H1 (cell line): ENCODE results near the gene ZNRF2. TPM values are rescaled to one million over a fixed set of nuclear protein-coding genes. Genes with fewer than 3 reads are reported as not detected.

Experiments
- CTCF ChIA-PET: fragments of 300-600 bp; sonication (Branson Sonifier 250); formaldehyde crosslinking; loops from one replicate; lab custom pipeline; 2021; ENCODE audit not compliant: partially characterized antibody; lab: Charles Lee
- POLR2A ChIA-PET: fragments of 300-600 bp; sonication (Branson Sonifier 250); formaldehyde crosslinking; loops from one replicate; lab custom pipeline; 2021; ENCODE audit warnings: inconsistent platforms; ENCODE audit not compliant: partially characterized antibody; lab: Charles Lee
- DNase-seq, 2 experiments: peaks; one replicate each; pipeline versions ENCODE4 v3.0.0 to v3.0.0-alpha.2; 2010 to 2022; ENCODE audit warnings: low spot score in 2 of 2, low read depth in 1 of 2, mixed read lengths in 1 of 2
- FAIRE-seq: peaks from 2 replicates; lab custom pipeline; 2011; peaks lifted over from hg19 to GRCh38; lab: Jason Lieb, UNC
- H2AFZ ChIP-seq: 2 replicates; pipeline ENCODE4 v1.8.1; 2012; ENCODE audit warnings: low read length, inconsistent platforms
- H2AK5ac ChIP-seq: 2 replicates; pipeline ENCODE4 v1.6.1; 2013; ENCODE audit warnings: low read depth, low read length
- H2BK120ac ChIP-seq: replicated peaks from 2 replicates; pipeline ENCODE3; 2013; ENCODE audit warnings: low read depth, low read length, inconsistent platforms
- H2BK12ac ChIP-seq: 2 replicates; pipeline ENCODE4 v1.6.1; 2013; ENCODE audit warnings: low read depth, low read length
- H2BK15ac ChIP-seq: 2 replicates; pipeline ENCODE4 v1.6.1; 2013; ENCODE audit warnings: low read length
- H2BK20ac ChIP-seq: 2 replicates; pipeline ENCODE4 v1.6.1; 2013; ENCODE audit warnings: low read length
- H2BK5ac ChIP-seq: 2 replicates; pipeline ENCODE4 v1.6.1; 2013; ENCODE audit warnings: low read depth, low read length
- H3K14ac ChIP-seq: 2 replicates; pipeline ENCODE4 v1.6.1; 2013; ENCODE audit warnings: inconsistent platforms; ENCODE audit not compliant: insufficient read length
- H3K18ac ChIP-seq: 2 replicates; pipeline ENCODE4 v1.6.1; 2013; ENCODE audit warnings: low read length; ENCODE audit errors: extremely low read depth
- H3K23ac ChIP-seq: 2 replicates; pipeline ENCODE4 v1.6.1; 2013; ENCODE audit warnings: inconsistent platforms; ENCODE audit not compliant: insufficient read length
- H3K23me2 ChIP-seq: 2 replicates; pipeline ENCODE4 v1.6.1; 2013; ENCODE audit warnings: low read depth, low read length
- H3K27ac ChIP-seq: 2 replicates; pipeline ENCODE4 v1.6.1; 2011; ENCODE audit warnings: low read depth, low read length, inconsistent platforms
- H3K27me3 ChIP-seq, 4 experiments: replicated peaks in 1 of 4; 1 replicate in 1 of 4; 2 replicates in 3 of 4; pipeline versions ENCODE4 v1.6.1 to v1.8.1; 2011 to 2013; ENCODE audit warnings: low read length in 3 of 4, mild to moderate bottlenecking in 3 of 4, inconsistent platforms in 2 of 4, mixed read lengths in 2 of 4, moderate library complexity in 1 of 4; ENCODE audit not compliant: control insufficient read depth in 3 of 4, insufficient read depth in 3 of 4; ENCODE audit errors: extremely low read depth in 1 of 4
- H3K36me3 ChIP-seq, 4 experiments: 2 replicates each; pipeline versions ENCODE4 v1.6.1 to v1.8.1; 2011 to 2013; ENCODE audit warnings: mild to moderate bottlenecking in 4 of 4, low read length in 3 of 4, moderate library complexity in 2 of 4, control low read depth in 1 of 4, inconsistent platforms in 1 of 4; ENCODE audit not compliant: insufficient read depth in 4 of 4, control insufficient read depth in 2 of 4
- H3K4ac ChIP-seq: replicated peaks from 2 replicates; pipeline ENCODE3; 2013; ENCODE audit warnings: low read length, low read depth, mixed read lengths, inconsistent platforms; ENCODE audit not compliant: insufficient read length
- H3K4me1 ChIP-seq, 4 experiments: replicated peaks in 1 of 4; 1 replicate in 1 of 4; 2 replicates in 3 of 4; pipeline versions ENCODE4 v1.6.1 to v1.8.1; 2011 to 2013; ENCODE audit warnings: low read length in 3 of 4, inconsistent platforms in 2 of 4, mixed read lengths in 1 of 4; ENCODE audit not compliant: insufficient read depth in 4 of 4, control insufficient read depth in 3 of 4
- H3K4me2 ChIP-seq, 2 experiments: 2 replicates each; pipeline versions ENCODE4 v1.6.1 to v1.8.1; 2011 to 2013; ENCODE audit warnings: low read depth in 2 of 2, low read length in 2 of 2, control low read depth in 1 of 2, inconsistent platforms in 1 of 2, mild to moderate bottlenecking in 1 of 2; ENCODE audit not compliant: insufficient read depth in 1 of 2
- H3K4me3 ChIP-seq, 4 experiments: fragments of 200-600, 300-600 bp in 1 of 4; sonication (generic), shearing (Covaris generic), sonication (Bioruptor Twin) in 1 of 4; 2 replicates each; pipeline versions ENCODE4 v1.5.1 to v1.8.1; 2011 to 2016; ENCODE audit warnings: low read length in 4 of 4, low read depth in 3 of 4, control low read depth in 2 of 4, inconsistent platforms in 2 of 4, mild to moderate bottlenecking in 2 of 4, mixed read lengths in 1 of 4, moderate library complexity in 1 of 4; ENCODE audit not compliant: insufficient read depth in 2 of 4; ENCODE audit errors: extremely low read depth in 1 of 4
- H3K56ac ChIP-seq: replicated peaks from 2 replicates; pipeline ENCODE3; 2013; ENCODE audit warnings: low read depth, mild to moderate bottlenecking, mixed read lengths, low read length, inconsistent platforms; ENCODE audit not compliant: insufficient read length
- H3K79me1 ChIP-seq: 2 replicates; pipeline ENCODE4 v1.6.1; 2013; ENCODE audit warnings: low read depth, low read length, control low read depth
- H3K79me2 ChIP-seq, 2 experiments: 2 replicates each; pipeline versions ENCODE4 v1.6.1 to v1.8.1; 2012 to 2013; ENCODE audit warnings: low read length in 2 of 2, mild to moderate bottlenecking in 2 of 2, inconsistent platforms in 1 of 2; ENCODE audit not compliant: insufficient read depth in 2 of 2, control insufficient read depth in 1 of 2
- H3K9ac ChIP-seq, 4 experiments: replicated peaks in 1 of 4; 1 replicate in 1 of 4; 2 replicates in 3 of 4; pipeline versions ENCODE4 v1.6.1 to v1.8.1; 2011 to 2013; ENCODE audit warnings: low read depth in 3 of 4, low read length in 3 of 4, control low read depth in 2 of 4, mild to moderate bottlenecking in 2 of 4, moderate library complexity in 2 of 4, inconsistent platforms in 1 of 4; ENCODE audit errors: extremely low read depth in 1 of 4
- H3K9me3 ChIP-seq, 2 experiments: 2 replicates each; pipeline versions ENCODE4 v1.6.1 to v1.8.1; 2012 to 2013; ENCODE audit warnings: mild to moderate bottlenecking in 2 of 2, moderate library complexity in 2 of 2, control low read depth in 1 of 2, inconsistent platforms in 1 of 2, low read depth in 1 of 2, low read length in 1 of 2, mixed read lengths in 1 of 2; ENCODE audit not compliant: insufficient read depth in 2 of 2
- H4K20me1 ChIP-seq, 2 experiments: replicated peaks in 1 of 2; 2 replicates each; pipeline versions ENCODE3 to v1.8.1; 2011 to 2013; ENCODE audit warnings: inconsistent platforms in 2 of 2, low read length in 2 of 2, mild to moderate bottlenecking in 1 of 2; ENCODE audit not compliant: insufficient read depth in 2 of 2, control insufficient read depth in 1 of 2
- H4K5ac ChIP-seq: 2 replicates; pipeline ENCODE4 v1.6.1; 2013; ENCODE audit warnings: low read length, low read depth, mixed read lengths, inconsistent platforms; ENCODE audit not compliant: insufficient read length
- H4K8ac ChIP-seq: 2 replicates; pipeline ENCODE4 v1.8.0; 2013; ENCODE audit warnings: mild to moderate bottlenecking, moderate library complexity, low read length, inconsistent platforms; ENCODE audit not compliant: insufficient read depth; ENCODE audit errors: extremely low read depth
- H4K91ac ChIP-seq: replicated peaks from 2 replicates; pipeline ENCODE3; 2013; ENCODE audit warnings: low read length, mixed read lengths, inconsistent platforms; ENCODE audit not compliant: insufficient read length
- EGR1 ChIP-seq: IDR thresholded peaks from 2 replicates; pipeline ENCODE4 v1.6.1; 2011; ENCODE audit warnings: low read depth, low read length, borderline replicate concordance
- SRF ChIP-seq: IDR thresholded peaks from 2 replicates; pipeline ENCODE4 v1.6.1; 2011; ENCODE audit warnings: mild to moderate bottlenecking, low read depth, low read length, moderate library complexity
- WGBS, 2 experiments: shearing (Covaris generic) in 1 of 2; methylation state at CpG; one replicate each; pipeline versions ENCODE4 v1.1.6 to v1.1.7; 2013 to 2015; ENCODE audit warnings: low lambda C conversion rate in 2 of 2, mixed read lengths in 2 of 2, inconsistent platforms in 1 of 2, low coverage in 1 of 2, missing lambda C conversion rate in 1 of 2; ENCODE audit not compliant: insufficient replicate concordance in 2 of 2, insufficient coverage in 1 of 2, insufficient read length in 1 of 2; ENCODE audit errors: extremely low coverage in 1 of 2, missing lambda C conversion rate in 1 of 2; 5-methylcytosine and 5-hydroxymethylcytosine counted together
- polyA plus RNA-seq, 7 experiments: library from polyadenylated mRNA; depleted of rRNA in 3 of 7; stranded (reverse) in 5 of 7; unstranded in 2 of 7; fragments of >200 nt in 5 of 7; fragments of 200-250 nt in 2 of 7; gene quantifications; 1 replicate in 5 of 7; 2 replicates in 1 of 7; 4 replicates in 1 of 7; pipeline versions ENCODE4 v1.2.1 to v1.2.3, GENCODE V29; 2011 to 2013; ENCODE audit warnings: missing spikeins in 2 of 7, mixed read lengths in 2 of 7
- total RNA-seq: library from RNA; stranded (reverse); fragmentation: NEBNext Ultra II Directional; extraction: Animal tissue kit (Norgen Biotek cat#: 25700); gene quantifications from 2 replicates; pipeline ENCODE4 v1.2.1, GENCODE V29; 2021

ZNRF2 gene
- total and polyA plus RNA-seq, 2 of the 8 experiments (the other 6 are each of a cell fraction or from before 2014, with no cell fraction given): 2.9 to 16.2 TPM

GRCh38 chr7:30255064-30255769, 29.2 kb upstream of the ZNRF2 start:
- no peaks in the 10 kb centered on the region for H3K79me1 ChIP-seq
- H3K56ac ChIP-seq: no peak overlapping the region
- no peak overlapping the region for H3K4ac ChIP-seq
- H4K5ac ChIP-seq: no peak overlapping the region
- DNase-seq (no peak), FAIRE-seq (no peak)
- no peaks in the 10 kb centered on the region for H4K20me1 ChIP-seq
- no peak overlapping the region for H4K8ac ChIP-seq
- H3K23me2 ChIP-seq: no peaks in the 10 kb centered on the region; the same call in 1 of the 2 replicates
- WGBS, 2 experiments: 84% methylated on average over 4 of the region's 4 CpGs; no CpG with 5 or more reads in 1 of the 2 experiments
- H2AFZ ChIP-seq: no peak overlapping the region
- H3K14ac ChIP-seq: no peak overlapping the region
- H3K23ac ChIP-seq: no peak overlapping the region
- H2BK20ac ChIP-seq: no peak overlapping the region
- no peak overlapping the region for H2BK120ac ChIP-seq
- no peaks in the 10 kb centered on the region for H3K36me3 ChIP-seq
- no peak overlapping the region for H3K4me2 ChIP-seq
- no peaks in the 10 kb centered on the region for H3K9me3 ChIP-seq
- no peak overlapping the region for H2BK15ac ChIP-seq
- TF ChIP-seq EGR1 (no peak), SRF (no peak)
- H2BK5ac ChIP-seq: no peak overlapping the region
- POLR2A ChIA-PET: no interaction called here
- no peak overlapping the region for H2BK12ac ChIP-seq
- no peak overlapping the region for H3K27ac ChIP-seq
- H2AK5ac ChIP-seq: no peak overlapping the region
- CTCF ChIA-PET: no interaction called here
- no peak overlapping the region for H3K9ac ChIP-seq
- H3K27me3 ChIP-seq: no peaks in the 10 kb centered on the region
- no peak overlapping the region for H3K18ac ChIP-seq
- no peak overlapping the region for H4K91ac ChIP-seq
- H3K4me1 ChIP-seq: no peaks in the 10 kb centered on the region
- no peak overlapping the region for H3K4me3 ChIP-seq
- H3K79me2 ChIP-seq: no peaks in the 10 kb centered on the region
